DND-41 (cell line): Measurements from ENCODE around the gene TYRP1.

Experiments used
- ATAC-seq: fragments of 200-7000 bp; cut with Tn5 transposase; 3 replicates; pipeline ENCODE4 v1.9.1; 2021; ENCODE audit warnings: low read depth; ENCODE audit not compliant: insufficient read depth
- DNase-seq: peaks from one replicate; pipeline ENCODE4 v3.0.0-alpha.2; 2020
- H2AFZ ChIP-seq: 2 replicates; pipeline ENCODE4 v1.6.0; 2012; ENCODE audit warnings: low read depth, low read length
- H3K27ac ChIP-seq: 2 replicates; pipeline ENCODE4 v1.5.1; 2012; ENCODE audit warnings: low read length, inconsistent platforms
- H3K27me3 ChIP-seq: fragments of 200-600 bp; sonication (generic); 2 replicates; pipeline ENCODE4 v1.6.0; 2012; ENCODE audit warnings: low read length, mild to moderate bottlenecking, inconsistent platforms; ENCODE audit not compliant: insufficient read depth, poor library complexity
- H3K36me3 ChIP-seq: 2 replicates; pipeline ENCODE4 v1.5.1; 2012; ENCODE audit warnings: low read length, inconsistent platforms; ENCODE audit not compliant: insufficient read depth
- H3K4me1 ChIP-seq: 2 replicates; pipeline ENCODE4 v1.5.1; 2012; ENCODE audit warnings: mild to moderate bottlenecking, low read length; ENCODE audit not compliant: insufficient read depth
- H3K4me2 ChIP-seq: 2 replicates; pipeline ENCODE4 v1.6.0; 2012; ENCODE audit warnings: mild to moderate bottlenecking, moderate library complexity, low read length, inconsistent platforms; ENCODE audit not compliant: insufficient read depth
- H3K4me3 ChIP-seq, 2 experiments: fragments of 200-600 bp in 1 of 2; shearing (Covaris generic) in 1 of 2; 2 replicates each; pipeline ENCODE4 v1.5.1; 2012 to 2016; ENCODE audit warnings: inconsistent platforms in 2 of 2, low read length in 2 of 2, mild to moderate bottlenecking in 2 of 2, low read depth in 1 of 2, moderate library complexity in 1 of 2
- H3K79me2 ChIP-seq: 2 replicates; pipeline ENCODE4 v1.6.0; 2012; ENCODE audit warnings: low read length, inconsistent platforms; ENCODE audit not compliant: insufficient read depth
- H3K9ac ChIP-seq: 2 replicates; pipeline ENCODE4 v1.6.0; 2012; ENCODE audit warnings: low read depth, mild to moderate bottlenecking, inconsistent platforms, low read length, moderate library complexity
- H3K9me3 ChIP-seq: 2 replicates; pipeline ENCODE4 v1.5.1; 2012; ENCODE audit warnings: low read length, moderate library complexity, mild to moderate bottlenecking, inconsistent platforms; ENCODE audit not compliant: insufficient read depth, severe bottlenecking
- H4K20me1 ChIP-seq: 2 replicates; pipeline ENCODE4 v1.6.0; 2012; ENCODE audit warnings: low read length; ENCODE audit not compliant: insufficient read depth
- EZH2 ChIP-seq: IDR thresholded peaks from 3 replicates; pipeline ENCODE4 v1.6.1; 2012; ENCODE audit warnings: borderline replicate concordance, low read depth, mild to moderate bottlenecking, moderate library complexity, low read length, inconsistent platforms; ENCODE audit not compliant: severe bottlenecking
- TF ChIP-seq, protein P1 (sequence below): IDR thresholded peaks from 2 replicates; pipeline ENCODE4 v1.5.1; 2012; ENCODE audit warnings: borderline replicate concordance, low read length, moderate library complexity, mild to moderate bottlenecking; ENCODE audit not compliant: poor library complexity, severe bottlenecking; ENCODE audit errors: extremely low read depth

TYRP1 gene

DNA sequence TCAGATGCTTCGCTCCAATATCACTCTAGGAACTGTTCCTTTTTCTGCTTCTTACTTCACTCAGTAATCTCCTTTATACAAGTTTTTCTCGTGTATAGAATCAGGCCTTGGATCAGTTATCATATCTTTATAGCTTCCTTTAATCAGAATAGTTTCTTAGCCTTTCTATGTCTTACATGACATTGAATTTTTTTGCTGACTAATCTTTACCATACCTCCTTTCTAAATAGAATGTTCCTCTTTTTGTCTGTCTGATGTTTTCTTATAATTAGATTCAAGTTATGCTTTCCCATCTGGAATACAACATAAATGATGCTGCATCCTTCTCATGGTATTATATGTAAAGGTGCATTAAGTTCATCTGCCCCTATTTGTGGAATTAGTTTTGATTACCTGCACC, 40.2 kb upstream of the TYRP1 start:
- no peaks in the 10 kb centered on the region for H4K20me1 ChIP-seq
- H3K9me3 ChIP-seq = no peaks in the 10 kb centered on the region
- no peaks in the 10 kb centered on the region for H3K36me3 ChIP-seq
- H3K79me2 ChIP-seq = no peaks in the 10 kb centered on the region
- no peaks in the 10 kb centered on the region for H3K27me3 ChIP-seq
- DNase-seq (no peak), ATAC-seq (no peak)
- no peak overlapping the region for H3K4me3 ChIP-seq
- H3K9ac ChIP-seq = no peak overlapping the region
- H3K4me2 ChIP-seq = no peak overlapping the region
- H2AFZ ChIP-seq = no peak overlapping the region
- H3K4me1 ChIP-seq = no peaks in the 10 kb centered on the region
- no peak overlapping the region for H3K27ac ChIP-seq
- no peak for TF ChIP-seq EZH2
- TF ChIP-seq, protein P1, sequence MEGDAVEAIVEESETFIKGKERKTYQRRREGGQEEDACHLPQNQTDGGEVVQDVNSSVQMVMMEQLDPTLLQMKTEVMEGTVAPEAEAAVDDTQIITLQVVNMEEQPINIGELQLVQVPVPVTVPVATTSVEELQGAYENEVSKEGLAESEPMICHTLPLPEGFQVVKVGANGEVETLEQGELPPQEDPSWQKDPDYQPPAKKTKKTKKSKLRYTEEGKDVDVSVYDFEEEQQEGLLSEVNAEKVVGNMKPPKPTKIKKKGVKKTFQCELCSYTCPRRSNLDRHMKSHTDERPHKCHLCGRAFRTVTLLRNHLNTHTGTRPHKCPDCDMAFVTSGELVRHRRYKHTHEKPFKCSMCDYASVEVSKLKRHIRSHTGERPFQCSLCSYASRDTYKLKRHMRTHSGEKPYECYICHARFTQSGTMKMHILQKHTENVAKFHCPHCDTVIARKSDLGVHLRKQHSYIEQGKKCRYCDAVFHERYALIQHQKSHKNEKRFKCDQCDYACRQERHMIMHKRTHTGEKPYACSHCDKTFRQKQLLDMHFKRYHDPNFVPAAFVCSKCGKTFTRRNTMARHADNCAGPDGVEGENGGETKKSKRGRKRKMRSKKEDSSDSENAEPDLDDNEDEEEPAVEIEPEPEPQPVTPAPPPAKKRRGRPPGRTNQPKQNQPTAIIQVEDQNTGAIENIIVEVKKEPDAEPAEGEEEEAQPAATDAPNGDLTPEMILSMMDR = no peak

DNA sequence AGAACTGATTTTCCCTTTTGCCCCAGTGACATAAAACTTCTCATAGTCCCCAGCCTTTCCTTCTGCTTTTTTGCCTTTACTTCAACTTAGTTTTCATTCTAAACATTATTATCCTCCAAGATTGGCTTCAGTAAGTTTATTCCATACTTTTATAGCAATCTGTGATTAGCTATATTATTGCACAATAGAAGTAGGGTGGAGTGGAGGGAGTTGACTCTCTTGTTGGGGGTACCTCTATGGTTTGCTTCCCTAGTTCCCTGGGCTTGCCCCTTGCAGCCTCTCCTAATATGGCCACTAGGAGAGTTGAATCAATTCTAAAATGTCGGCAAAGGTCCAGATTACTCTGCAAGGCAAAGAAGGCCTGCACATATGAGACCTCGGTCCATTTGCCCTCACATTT, 36.4 kb upstream of the TYRP1 start:
- Histone ChIP-seq H3K4me1 (no peaks in the 10 kb centered on the region), H3K79me2 (no peaks in the 10 kb centered on the region), H3K9me3 (no peaks in the 10 kb centered on the region), H3K27me3 (no peaks in the 10 kb centered on the region), H3K9ac (no peak overlapping the region), H3K36me3 (no peaks in the 10 kb centered on the region), H3K27ac (no peak overlapping the region), H4K20me1 (no peaks in the 10 kb centered on the region), H2AFZ (no peak overlapping the region), H3K4me3 (no peak overlapping the region), H3K4me2 (no peak overlapping the region)
- ATAC-seq (no peak), DNase-seq (no peak)
- no peak for TF ChIP-seq EZH2
- TF ChIP-seq, protein P1 = no peak

DNA sequence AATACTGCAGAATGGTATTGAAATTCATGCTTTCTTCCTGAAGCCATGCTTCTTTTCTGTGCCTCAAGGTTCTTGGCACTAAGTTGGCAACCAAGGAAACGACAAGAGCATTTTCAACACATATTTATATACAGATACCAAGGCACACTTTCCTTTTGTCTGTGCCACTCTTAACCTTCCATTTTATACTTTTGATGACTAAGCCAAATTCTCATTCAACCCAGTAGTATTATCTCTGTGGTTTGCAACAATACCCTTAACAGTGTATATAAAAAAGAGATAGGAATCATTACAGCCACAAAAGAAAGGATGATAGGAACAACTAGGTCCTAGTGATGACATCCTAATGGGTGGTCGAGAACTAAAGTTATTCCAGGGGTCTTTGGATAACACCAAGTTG, 36.0 kb upstream of the TYRP1 start:
- Histone ChIP-seq H3K9ac (no peak overlapping the region), H2AFZ (no peak overlapping the region), H4K20me1 (no peaks in the 10 kb centered on the region), H3K79me2 (no peaks in the 10 kb centered on the region), H3K27ac (no peak overlapping the region), H3K9me3 (no peaks in the 10 kb centered on the region), H3K4me2 (no peak overlapping the region), H3K27me3 (no peaks in the 10 kb centered on the region), H3K4me3 (no peak overlapping the region), H3K4me1 (no peaks in the 10 kb centered on the region), H3K36me3 (no peaks in the 10 kb centered on the region)
- TF ChIP-seq EZH2 = no peak
- TF ChIP-seq, protein P1 = no peak
- no peak for DNase-seq
- ATAC-seq = no peak

DNA sequence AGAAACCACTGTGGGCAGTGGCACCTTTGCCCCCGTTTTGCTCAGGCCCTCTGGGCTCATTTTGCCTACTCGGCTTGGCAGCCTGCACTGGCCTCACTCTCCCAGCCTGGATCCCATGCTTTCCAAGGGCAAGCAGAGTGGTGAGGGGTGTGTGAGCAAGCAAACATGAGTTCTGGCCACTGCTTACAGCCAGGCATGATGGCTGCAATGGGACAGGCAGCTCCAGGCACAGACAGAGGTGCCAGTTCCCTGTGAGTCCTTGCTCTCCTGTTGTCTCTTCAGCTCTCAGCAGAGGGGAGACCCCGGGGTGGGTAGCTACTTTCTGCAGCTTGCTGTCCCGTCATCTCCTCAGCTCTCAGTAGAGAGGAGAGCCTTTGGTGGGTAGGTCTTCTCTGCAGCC, 35.2 kb upstream of the TYRP1 start:
- Histone ChIP-seq H2AFZ (no peak overlapping the region), H3K4me3 (no peak overlapping the region), H4K20me1 (no peaks in the 10 kb centered on the region), H3K9ac (no peak overlapping the region), H3K27me3 (no peaks in the 10 kb centered on the region), H3K9me3 (no peaks in the 10 kb centered on the region), H3K79me2 (no peaks in the 10 kb centered on the region), H3K4me2 (no peak overlapping the region), H3K27ac (no peak overlapping the region), H3K4me1 (no peaks in the 10 kb centered on the region), H3K36me3 (no peaks in the 10 kb centered on the region)
- ATAC-seq = no peak
- no peak for TF ChIP-seq EZH2
- TF ChIP-seq, protein P1 = no peak
- DNase-seq = no peak
